SIG-M5 treated with dmso at 0.1 percent for 504 hours (cell line): ENCODE data around the gene PUS10.
"Not testable (repeated sequence)": the region's sequence is repeated elsewhere in the genome, so short reads cannot be mapped to it uniquely, and the experiment has no call there.

Experiments
- DNase-seq: peaks from one replicate; lab custom pipeline; 2025; ENCODE audit not compliant: unreplicated experiment; lab: John Stamatoyannopoulos, UW

The PUS10 gene

DNA sequence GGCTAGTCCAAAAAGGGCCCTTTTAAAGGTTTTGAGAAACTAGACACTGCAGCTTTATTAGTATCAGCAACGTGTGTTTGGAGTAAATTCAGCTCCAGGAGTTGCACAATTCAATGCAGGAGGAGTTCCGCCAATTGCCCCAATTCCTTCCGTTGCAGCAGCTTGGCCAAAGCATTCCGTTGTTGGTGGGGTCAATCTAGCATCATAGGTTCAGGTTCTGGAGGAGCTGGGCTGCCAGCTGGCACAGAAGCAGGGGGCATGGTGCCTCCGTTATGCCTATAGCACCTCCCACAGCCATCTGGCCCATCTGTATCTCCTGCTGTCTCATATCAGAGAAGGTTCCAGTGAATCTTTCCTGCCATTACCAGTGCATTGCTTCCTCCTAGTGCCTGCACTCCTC lies 81.3 kb downstream of the PUS10 start:
- DNase-seq, result no peak

DNA sequence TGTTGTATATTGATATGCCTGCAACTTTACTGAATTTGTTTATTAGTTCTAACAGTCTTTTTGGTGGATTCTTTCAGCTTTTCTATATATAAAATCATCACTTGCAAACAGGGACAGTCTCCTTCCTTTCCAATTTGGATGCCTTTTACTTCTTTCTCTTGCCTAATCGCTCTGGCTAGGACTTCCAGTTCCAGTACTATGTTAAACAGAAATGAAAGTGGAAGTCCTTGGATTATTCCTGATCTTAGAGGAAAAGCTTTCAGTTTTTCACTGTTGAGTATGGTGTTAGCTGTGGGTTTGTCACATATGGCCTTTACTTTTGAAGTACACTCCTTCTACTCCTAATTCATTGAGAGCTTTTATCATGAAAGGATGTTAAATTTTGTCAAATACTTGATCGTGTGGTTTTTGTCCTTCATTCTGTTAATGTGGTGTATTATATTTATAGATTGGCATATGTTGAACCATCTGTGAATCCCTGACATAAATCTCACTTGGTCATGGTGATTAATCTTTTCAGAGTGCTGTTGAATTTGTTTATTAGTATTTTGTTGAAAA lies 83.8 kb downstream of the PUS10 start:
- no peak for DNase-seq

DNA sequence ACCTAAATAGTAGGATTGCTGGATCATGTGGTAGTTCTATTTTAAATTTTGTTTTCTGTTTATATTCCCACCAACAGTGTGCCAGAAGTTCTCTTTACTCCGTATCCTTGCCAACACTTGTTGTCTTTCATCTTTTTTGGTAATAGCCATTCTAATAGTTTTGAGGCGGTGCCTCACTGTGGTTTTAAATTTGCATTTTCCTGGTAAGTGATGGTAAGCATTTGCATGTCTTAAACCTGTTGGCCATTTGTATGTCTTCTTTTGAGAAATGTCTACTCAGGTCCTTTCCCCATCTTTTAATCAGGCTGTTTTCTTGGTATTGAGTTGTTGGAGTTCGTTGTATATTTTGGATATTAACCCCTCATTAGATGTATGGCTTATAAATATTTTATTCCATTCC lies 85.1 kb downstream of the PUS10 start:
- no peak for DNase-seq

DNA sequence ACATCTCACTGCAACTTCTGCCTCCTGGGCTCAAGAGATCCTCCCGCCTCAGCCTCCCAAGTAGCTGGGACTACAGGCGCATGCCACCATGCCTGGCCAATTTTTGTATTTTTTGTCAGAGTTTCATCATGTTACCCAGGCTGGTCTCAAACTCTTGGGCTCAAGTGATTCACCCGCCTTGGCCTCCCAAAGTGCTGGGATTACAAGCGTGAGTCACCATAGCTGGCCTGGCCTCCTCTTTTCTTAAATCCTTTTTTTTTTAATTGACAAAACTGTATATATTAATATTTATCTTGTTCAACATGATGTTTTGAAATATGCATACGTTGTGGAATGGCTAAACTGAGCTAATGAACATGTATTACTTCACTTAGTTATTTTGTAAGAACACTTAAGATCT lies 86.0 kb downstream of the PUS10 start:
- DNase-seq, result not testable (repeated sequence)

DNA sequence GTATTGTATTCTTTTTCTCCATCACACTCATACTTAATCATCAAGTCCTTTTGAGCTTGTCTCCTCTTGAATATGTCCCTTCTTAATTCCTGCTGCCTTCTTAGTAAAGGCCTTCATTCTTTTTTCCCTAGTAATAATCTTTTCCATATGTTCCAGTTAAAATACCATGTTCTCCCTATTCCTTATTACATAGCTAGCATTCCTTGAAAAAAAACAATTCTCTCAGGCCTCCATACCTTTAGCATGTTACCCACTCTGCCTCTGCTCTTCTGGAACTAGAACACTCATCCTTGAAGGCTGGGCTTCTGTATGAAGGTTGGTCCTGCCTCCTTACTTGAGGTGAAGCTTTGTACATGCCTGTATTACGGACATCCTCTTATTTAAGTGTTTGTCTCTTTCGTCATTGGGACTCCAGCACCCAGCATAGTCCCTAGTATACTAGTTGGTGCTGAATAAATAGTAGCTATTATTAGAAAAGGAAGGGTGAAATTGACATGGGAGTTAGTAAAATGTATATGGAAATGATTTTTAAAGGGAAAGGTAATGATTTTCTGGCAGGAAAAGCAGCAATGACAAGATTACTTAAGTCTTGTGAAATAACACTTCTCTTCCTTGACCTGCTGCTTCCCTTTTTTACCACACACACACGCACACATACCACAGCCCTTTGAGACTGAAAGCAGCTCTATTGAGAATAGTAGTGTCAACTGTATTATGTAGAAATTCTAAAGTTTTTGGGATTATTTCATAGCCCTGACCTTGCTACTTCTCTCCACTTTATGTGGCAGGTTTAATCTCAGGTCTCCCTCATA lies 91.1 kb downstream of the PUS10 start:
- peak; percentile 93 for DNase-seq

DNA sequence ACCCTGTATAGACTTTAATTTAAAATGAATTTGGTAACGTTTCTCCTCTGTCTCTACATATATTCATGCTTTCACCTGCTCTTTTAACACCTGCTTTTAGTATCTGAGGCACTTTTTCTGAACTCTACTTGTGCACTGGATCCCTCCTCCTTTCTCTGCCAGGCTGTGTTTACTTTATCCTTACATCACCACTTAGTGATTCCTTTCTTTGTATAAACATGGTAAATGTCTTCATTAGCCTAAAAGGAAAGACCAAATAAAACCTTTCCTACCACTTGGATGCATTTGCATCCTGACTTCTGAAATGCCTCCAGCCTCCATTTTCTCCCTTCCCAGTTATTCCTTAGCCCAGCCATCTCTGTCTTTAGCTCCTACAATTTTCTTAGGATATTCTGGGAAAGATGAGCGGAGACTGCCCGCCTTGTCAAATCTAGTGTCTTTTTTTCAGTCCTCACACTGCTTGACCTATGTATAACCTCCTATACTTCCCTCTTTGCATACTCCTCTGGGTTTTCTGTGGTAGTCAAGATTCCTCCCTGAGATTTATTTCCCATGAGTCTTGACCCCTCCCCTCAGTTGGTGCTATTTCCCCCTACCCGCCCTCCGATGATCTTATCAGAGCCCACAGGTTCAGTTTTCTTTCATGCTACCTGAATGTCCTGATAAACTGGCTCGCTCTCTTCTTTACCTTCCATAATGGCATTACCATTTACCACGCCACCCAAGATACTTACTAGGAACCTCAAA lies 91.9 kb downstream of the PUS10 start:
- DNase-seq, result peak; percentile 21

DNA sequence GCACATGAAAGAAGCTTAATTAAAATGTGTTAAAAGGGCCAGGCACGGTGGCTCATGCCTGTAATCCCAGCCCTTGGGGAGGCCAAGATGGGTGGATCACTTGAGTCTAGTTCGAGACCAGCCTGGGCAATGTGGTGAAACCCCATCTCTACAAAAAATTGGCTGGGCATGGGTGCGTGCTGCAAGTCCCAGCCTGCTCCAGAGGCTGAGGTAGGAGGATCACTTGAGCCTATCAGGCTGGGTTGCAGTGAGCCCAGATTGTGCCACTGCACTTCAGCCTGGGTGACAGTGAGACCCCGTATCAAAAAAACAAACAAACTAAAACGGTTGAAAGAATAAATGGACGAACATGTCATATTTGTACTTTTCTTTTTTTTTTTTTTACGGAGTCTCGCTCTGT lies 110.7 kb downstream of the PUS10 start:
- DNase-seq, result no peak

DNA sequence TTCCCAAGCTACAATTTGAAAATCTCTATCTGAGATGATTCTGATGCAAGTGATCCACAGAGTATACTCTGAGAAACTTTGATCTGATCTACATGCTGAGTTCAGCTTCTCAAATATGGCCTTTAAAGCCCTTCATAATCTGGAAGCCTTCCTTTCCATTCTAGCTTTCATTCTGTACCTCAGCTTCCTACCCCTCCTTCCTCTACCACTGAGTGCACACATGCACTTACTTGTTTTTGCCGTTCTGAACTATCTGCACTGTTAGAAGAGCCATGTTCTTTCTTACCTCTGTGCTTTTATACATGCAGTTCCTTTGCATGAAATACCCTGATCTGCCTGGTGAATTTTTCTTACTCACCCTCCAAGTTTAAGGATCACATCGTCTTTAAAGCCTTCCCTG lies 111.7 kb downstream of the PUS10 start:
- no peak for DNase-seq

DNA sequence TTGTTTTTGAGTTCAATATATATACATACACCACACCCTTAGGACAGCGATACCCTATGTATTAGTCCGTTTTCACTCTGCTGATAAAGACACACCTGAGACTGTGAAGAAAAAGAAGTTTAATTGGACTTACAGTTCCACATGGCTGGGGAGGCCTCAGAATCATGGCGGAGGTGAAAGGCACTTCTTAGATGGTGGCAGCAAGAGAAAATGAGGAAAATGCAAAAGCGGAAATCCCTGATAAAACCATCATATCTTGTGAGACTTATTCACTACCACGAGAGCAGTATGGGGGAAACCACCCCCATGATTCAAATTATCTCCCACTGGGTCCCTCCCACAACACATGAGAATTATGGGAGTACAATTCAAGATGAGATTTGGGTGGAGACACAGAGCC lies 112.2 kb downstream of the PUS10 start:
- DNase-seq, result not testable (repeated sequence)

DNA sequence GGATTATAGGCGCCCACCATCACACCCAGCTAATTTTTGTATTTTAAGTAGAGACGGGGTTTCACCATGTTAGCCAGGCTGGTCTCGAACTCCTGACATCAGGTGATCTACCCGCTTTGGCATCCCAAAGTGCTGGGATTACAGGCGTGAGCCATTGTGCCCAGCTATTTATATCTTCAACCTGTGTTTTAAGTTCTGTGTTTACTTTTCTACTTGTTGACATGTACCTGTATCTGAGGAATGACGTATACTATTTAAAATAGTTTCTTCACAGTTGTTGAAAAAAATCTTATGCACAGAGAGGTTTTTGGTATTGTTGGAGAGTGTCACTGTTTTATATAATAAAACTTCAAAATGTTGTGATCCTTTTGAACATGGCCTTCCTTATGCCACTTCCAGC lies 116.8 kb downstream of the PUS10 start:
- DNase-seq, result not testable (repeated sequence)

DNA sequence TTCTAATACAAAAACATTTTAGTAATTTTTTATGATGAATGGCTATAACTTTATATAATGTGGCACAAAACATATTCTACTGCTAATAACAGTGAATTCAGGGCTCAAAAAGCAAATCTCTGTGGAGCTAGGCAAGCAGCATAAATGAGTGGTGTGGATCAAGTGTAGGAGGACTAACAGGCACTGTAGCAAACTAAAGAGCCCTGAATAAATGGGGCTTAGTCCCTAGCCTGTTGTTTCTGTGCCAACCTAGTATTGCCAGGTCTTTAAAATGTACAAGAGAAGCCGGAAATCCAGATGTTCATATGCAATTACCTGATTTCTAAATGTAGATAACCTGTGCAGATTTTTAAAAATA lies 118.2 kb downstream of the PUS10 start:
- no peak for DNase-seq

DNA sequence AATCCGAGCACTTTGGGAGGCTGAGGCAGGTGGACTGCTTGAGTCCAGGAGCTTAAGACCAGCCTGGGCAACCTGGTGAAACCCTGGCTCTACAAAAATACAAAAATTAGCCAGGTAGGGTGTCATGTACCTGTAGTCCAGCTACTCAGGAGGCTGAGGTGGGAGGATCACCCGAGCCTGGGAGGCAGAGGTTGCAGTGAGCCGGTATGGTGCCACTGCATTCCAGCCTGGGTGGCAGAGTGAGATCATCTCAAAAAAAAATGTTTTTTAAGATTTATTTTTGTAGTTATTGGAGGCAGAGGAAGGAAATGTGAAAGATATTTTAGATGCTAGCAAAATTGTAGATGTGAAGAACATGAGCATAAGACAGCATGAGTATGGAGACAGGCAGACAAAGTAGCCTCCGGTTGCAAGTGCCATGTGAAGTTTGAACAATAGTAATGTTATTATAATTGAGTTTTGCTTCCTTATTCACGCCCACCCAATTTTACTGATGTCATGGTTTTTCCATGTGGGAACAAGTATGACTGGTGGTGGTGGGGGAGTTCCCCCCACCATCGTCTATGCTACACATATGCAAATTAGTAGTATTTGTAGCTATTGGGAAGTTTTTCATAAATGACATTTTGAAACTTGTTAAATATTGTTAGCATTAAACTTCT lies 118.7 kb downstream of the PUS10 start:
- DNase-seq, result no peak

DNA sequence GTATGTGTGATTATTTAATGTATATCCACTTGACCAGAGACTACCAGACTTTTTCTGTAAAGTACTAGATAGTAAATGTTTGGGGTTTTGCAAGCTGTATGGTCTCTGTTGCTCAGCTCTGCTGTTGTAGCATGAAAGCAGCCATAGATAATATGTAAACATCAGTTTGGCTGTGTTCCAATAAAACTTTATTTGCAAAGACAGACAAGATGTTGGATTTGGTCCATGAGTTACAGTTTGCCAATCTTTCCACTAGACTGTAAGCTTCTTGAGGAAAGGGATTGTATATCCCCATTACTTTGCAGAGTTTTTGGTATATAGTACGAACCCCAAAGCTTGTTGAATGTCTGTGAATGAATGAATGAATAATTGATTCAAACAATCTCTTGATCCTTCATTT lies 119.5 kb downstream of the PUS10 start:
- DNase-seq, result no peak
